Endothelial cell of umbilical vein (primary cell): Measurements from ENCODE around the gene SRGAP3. TPM values are rescaled to one million over a fixed set of nuclear protein-coding genes. Genes with fewer than 3 reads are reported as not detected.

Experiments used
- BruUV-seq: library from RNA; stranded (reverse); fragments of 400-500 nt; replicated peaks from 2 replicates; lab custom pipeline; 2021; lab: Mats Ljungman, UMichigan
- CTCF ChIA-PET: fragments of 300-600, 350-600 bp; sonication (Branson Sonifier 250); formaldehyde crosslinking; loops from one replicate; lab custom pipeline; 2021; ENCODE audit warnings: antibody characterized with exemption, inconsistent platforms; lab: Charles Lee
- POLR2A ChIA-PET: fragments of 300-600, 350-600 bp; sonication (Branson Sonifier 250); formaldehyde crosslinking; loops from one replicate; lab custom pipeline; 2021; ENCODE audit warnings: antibody characterized with exemption, inconsistent platforms; lab: Charles Lee
- DNase-seq: peaks from one replicate; pipeline ENCODE4 v3.0.0-alpha.2; 2011; ENCODE audit warnings: low read depth, low spot score
- FAIRE-seq: peaks from 2 replicates; lab custom pipeline; 2011; peaks lifted over from hg19 to GRCh38; lab: Jason Lieb, UNC
- H2AFZ ChIP-seq: 2 replicates; pipeline ENCODE4 v1.6.0; 2012; ENCODE audit warnings: low read depth, low read length, control low read depth, inconsistent platforms
- H3K27ac ChIP-seq: 2 replicates; pipeline ENCODE4 v1.5.1; 2011; ENCODE audit warnings: low read depth, mild to moderate bottlenecking, control low read depth, low read length, moderate library complexity; ENCODE audit not compliant: insufficient read depth
- H3K27me3 ChIP-seq, 2 experiments: 2 replicates each; pipeline versions ENCODE4 v1.6.0 to v1.6.1; 2011; ENCODE audit warnings: low read length in 2 of 2, mixed read lengths in 1 of 2; ENCODE audit not compliant: control insufficient read depth in 2 of 2, insufficient read depth in 2 of 2
- H3K36me3 ChIP-seq, 2 experiments: 2 replicates in 1 of 2; 3 replicates in 1 of 2; pipeline ENCODE4 v1.5.1; 2011; ENCODE audit warnings: low read length in 2 of 2, mild to moderate bottlenecking in 1 of 2, moderate library complexity in 1 of 2; ENCODE audit not compliant: control insufficient read depth in 2 of 2, insufficient read depth in 2 of 2; ENCODE audit errors: extremely low read depth in 1 of 2
- H3K4me1 ChIP-seq: 3 replicates; pipeline ENCODE4 v1.5.1; 2011; ENCODE audit warnings: mild to moderate bottlenecking, low read length; ENCODE audit not compliant: control insufficient read depth, insufficient read depth; ENCODE audit errors: extremely low read depth
- H3K4me2 ChIP-seq: 2 replicates; pipeline ENCODE4 v1.6.1; 2011; ENCODE audit warnings: low read length, control low read depth, mixed read lengths; ENCODE audit not compliant: insufficient read depth
- H3K4me3 ChIP-seq, 3 experiments: fragments of 200-600 bp in 1 of 3; sonication (generic), shearing (Covaris generic) in 1 of 3; replicated peaks in 1 of 3; 2 replicates each; pipeline ENCODE4 v1.5.1; 2011 to 2016; ENCODE audit warnings: control low read depth in 3 of 3, low read length in 3 of 3, mild to moderate bottlenecking in 2 of 3, inconsistent platforms in 1 of 3, low read depth in 1 of 3, moderate library complexity in 1 of 3; ENCODE audit not compliant: insufficient read depth in 1 of 3
- H3K79me2 ChIP-seq: 2 replicates; pipeline ENCODE4 v1.6.0; 2012; ENCODE audit warnings: low read length, inconsistent platforms; ENCODE audit not compliant: control insufficient read depth, insufficient read depth
- H3K9ac ChIP-seq: replicated peaks from 2 replicates; pipeline ENCODE3; 2011; ENCODE audit warnings: low read length, control low read depth; ENCODE audit not compliant: insufficient read depth; ENCODE audit errors: extremely low read depth
- H3K9me1 ChIP-seq: replicated peaks from 3 replicates; pipeline ENCODE4 v1.6.0; 2011; ENCODE audit warnings: mild to moderate bottlenecking, low read length; ENCODE audit not compliant: control insufficient read depth, insufficient read depth; ENCODE audit errors: extremely low read depth
- H3K9me3 ChIP-seq: replicated peaks from 2 replicates; pipeline ENCODE4 v1.5.1; 2012; ENCODE audit warnings: low read length, inconsistent platforms; ENCODE audit not compliant: control insufficient read depth, insufficient read depth
- H4K20me1 ChIP-seq: replicated peaks from 2 replicates; pipeline ENCODE3; 2011; ENCODE audit warnings: mild to moderate bottlenecking, low read length; ENCODE audit not compliant: control insufficient read depth, insufficient read depth; ENCODE audit errors: extremely low read depth
- EZH2 ChIP-seq: IDR thresholded peaks from 2 replicates; pipeline ENCODE4 v1.6.1; 2012; ENCODE audit warnings: borderline replicate concordance, low read depth, mild to moderate bottlenecking, moderate library complexity, low read length, inconsistent platforms; ENCODE audit not compliant: severe bottlenecking
- FOS ChIP-seq: IDR thresholded peaks from 2 replicates; pipeline ENCODE4 v1.6.1; 2011; ENCODE audit warnings: mild to moderate bottlenecking, low read length, moderate library complexity, borderline replicate concordance; ENCODE audit not compliant: insufficient read depth
- GATA2 ChIP-seq: IDR thresholded peaks from 2 replicates; pipeline ENCODE4 v1.7.0; 2011; ENCODE audit warnings: low read depth, mild to moderate bottlenecking, moderate library complexity, mixed read lengths, low read length; ENCODE audit not compliant: insufficient read length, insufficient read depth
- JUN ChIP-seq: IDR thresholded peaks from 2 replicates; pipeline ENCODE4 v1.6.1; 2011; ENCODE audit warnings: borderline replicate concordance, low read depth; ENCODE audit not compliant: insufficient read length, insufficient read depth
- MYC ChIP-seq: IDR thresholded peaks from one replicate; pipeline ENCODE4 v1.6.1; 2011; ENCODE audit warnings: mild to moderate bottlenecking, low read depth, low read length
- POLR2A ChIP-seq: IDR thresholded peaks from 2 replicates; pipeline ENCODE4 v1.6.1; 2012; ENCODE audit warnings: low read depth, mild to moderate bottlenecking, control low read depth, low read length
- POLR2AphosphoS5 ChIP-seq: IDR thresholded peaks from 2 replicates; pipeline ENCODE4 v1.6.1; 2012; ENCODE audit warnings: low read depth, mild to moderate bottlenecking, control low read depth, low read length, moderate library complexity; ENCODE audit not compliant: insufficient read depth
- dilution Hi-C: fragments of 300-500 bp; cut with MboI; formaldehyde crosslinking; loops from one replicate; pipeline ENCODE4 v1.15.0; 2019; ENCODE audit warnings: low sequenced_read_pairs; ENCODE audit not compliant: extremely low pct_ligation_motif_present
- intact Hi-C: fragments of 100-400 bp; cut with micrococcal nuclease; formaldehyde crosslinking; loops from one replicate; pipeline ENCODE4 v1.10.0; 2022
- polyA plus RNA-seq, 4 experiments: library from polyadenylated mRNA; depleted of rRNA in 3 of 4; stranded (reverse) in 3 of 4; unstranded in 1 of 4; fragments of >200 nt; gene quantifications; 2 replicates each; pipeline versions ENCODE4 v1.2.1 to v1.2.3, GENCODE V29; 2011 to 2012; ENCODE audit warnings: missing spikeins in 1 of 4
- total RNA-seq: library from RNA; stranded (reverse); gene quantifications from 2 replicates; pipeline ENCODE4 v1.2.3, GENCODE V29; 2021
- TF ChIP-seq, protein P1 (sequence below): IDR thresholded peaks from 2 replicates; pipeline ENCODE4 v1.6.1; 2011; ENCODE audit not compliant: insufficient read depth, insufficient read length
- TF ChIP-seq, protein P2 (sequence below), 2 donors: IDR thresholded peaks; 1 replicate in 1 of 2; 2 replicates in 1 of 2; pipeline ENCODE4 v1.5.1; 2011; ENCODE audit warnings: low read length in 2 of 2, mild to moderate bottlenecking in 2 of 2, moderate library complexity in 2 of 2, control low read depth in 1 of 2, inconsistent platforms in 1 of 2, low read depth in 1 of 2; ENCODE audit not compliant: insufficient read depth in 1 of 2; ENCODE audit errors: extremely low read depth in 1 of 2

SRGAP3 gene
- total and polyA plus RNA-seq, 2 donors (not counting 3 experiments of a cell fraction or from before 2014, with no cell fraction given): 0.06 TPM; not detected in 1

DNA sequence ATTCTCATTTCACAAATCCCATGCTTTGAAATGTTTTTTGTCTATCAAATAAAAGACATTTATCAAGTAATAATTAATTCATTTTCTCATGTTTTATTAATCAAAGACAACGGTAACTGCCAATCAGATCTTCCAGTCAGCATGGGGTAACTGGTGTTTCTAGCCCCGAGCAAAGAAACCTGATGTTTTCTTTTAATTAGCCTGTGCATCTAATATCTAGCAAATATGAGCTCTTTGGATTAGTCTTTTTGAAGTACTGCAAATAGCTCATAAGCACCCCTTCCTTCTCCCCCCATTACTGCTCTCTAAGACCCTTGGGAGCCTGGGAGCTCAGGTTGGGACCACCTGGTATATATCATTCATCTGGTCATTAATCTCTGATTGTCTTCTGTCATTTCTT is 43.1 kb upstream of the SRGAP3 start:
- Histone ChIP-seq H3K27me3 (no peaks in the 10 kb centered on the region), H3K9ac (no peak overlapping the region), H3K4me3 (no peak overlapping the region), H3K4me1 (no peaks in the 10 kb centered on the region), H3K36me3 (no peaks in the 10 kb centered on the region), H3K4me2 (no peak overlapping the region), H3K27ac (no peak overlapping the region), H3K9me3 (no peaks in the 10 kb centered on the region), H3K79me2 (no peaks in the 10 kb centered on the region), H2AFZ (no peak overlapping the region), H3K9me1 (no peaks in the 10 kb centered on the region), H4K20me1 (no peaks in the 10 kb centered on the region)
- dilution Hi-C loops (no loop called here), intact Hi-C loops (no loop called here)
- BruUV-seq: no TSS peak
- no peak for DNase-seq
- ChIA-PET POLR2A (no interaction called here), CTCF (no interaction called here)
- FAIRE-seq: no peak
- TF ChIP-seq, protein P1, sequence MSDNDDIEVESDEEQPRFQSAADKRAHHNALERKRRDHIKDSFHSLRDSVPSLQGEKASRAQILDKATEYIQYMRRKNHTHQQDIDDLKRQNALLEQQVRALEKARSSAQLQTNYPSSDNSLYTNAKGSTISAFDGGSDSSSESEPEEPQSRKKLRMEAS: no peak
- TF ChIP-seq FOS (no peak), JUN (no peak), MYC (no peak), GATA2 (no peak), POLR2A (no peak), EZH2 (no peak), POLR2AphosphoS5 (no peak)
- TF ChIP-seq, protein P2, sequence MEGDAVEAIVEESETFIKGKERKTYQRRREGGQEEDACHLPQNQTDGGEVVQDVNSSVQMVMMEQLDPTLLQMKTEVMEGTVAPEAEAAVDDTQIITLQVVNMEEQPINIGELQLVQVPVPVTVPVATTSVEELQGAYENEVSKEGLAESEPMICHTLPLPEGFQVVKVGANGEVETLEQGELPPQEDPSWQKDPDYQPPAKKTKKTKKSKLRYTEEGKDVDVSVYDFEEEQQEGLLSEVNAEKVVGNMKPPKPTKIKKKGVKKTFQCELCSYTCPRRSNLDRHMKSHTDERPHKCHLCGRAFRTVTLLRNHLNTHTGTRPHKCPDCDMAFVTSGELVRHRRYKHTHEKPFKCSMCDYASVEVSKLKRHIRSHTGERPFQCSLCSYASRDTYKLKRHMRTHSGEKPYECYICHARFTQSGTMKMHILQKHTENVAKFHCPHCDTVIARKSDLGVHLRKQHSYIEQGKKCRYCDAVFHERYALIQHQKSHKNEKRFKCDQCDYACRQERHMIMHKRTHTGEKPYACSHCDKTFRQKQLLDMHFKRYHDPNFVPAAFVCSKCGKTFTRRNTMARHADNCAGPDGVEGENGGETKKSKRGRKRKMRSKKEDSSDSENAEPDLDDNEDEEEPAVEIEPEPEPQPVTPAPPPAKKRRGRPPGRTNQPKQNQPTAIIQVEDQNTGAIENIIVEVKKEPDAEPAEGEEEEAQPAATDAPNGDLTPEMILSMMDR (IDR thresholded peaks at IDR 0.05; ENCODE audit: extremely low read depth in 1 of 2, insufficient read depth in 1 of 2, low read depth in 1 of 2, low read length in 2 of 2): no peak
